ENCODE measurements around the gene AVEN.
"Not testable (repeated sequence)": the region's sequence is repeated elsewhere in the genome, so short reads cannot be mapped to it uniquely, and the experiment has no call there.

Gene AVEN, protein sequence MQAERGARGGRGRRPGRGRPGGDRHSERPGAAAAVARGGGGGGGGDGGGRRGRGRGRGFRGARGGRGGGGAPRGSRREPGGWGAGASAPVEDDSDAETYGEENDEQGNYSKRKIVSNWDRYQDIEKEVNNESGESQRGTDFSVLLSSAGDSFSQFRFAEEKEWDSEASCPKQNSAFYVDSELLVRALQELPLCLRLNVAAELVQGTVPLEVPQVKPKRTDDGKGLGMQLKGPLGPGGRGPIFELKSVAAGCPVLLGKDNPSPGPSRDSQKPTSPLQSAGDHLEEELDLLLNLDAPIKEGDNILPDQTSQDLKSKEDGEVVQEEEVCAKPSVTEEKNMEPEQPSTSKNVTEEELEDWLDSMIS

DNA sequence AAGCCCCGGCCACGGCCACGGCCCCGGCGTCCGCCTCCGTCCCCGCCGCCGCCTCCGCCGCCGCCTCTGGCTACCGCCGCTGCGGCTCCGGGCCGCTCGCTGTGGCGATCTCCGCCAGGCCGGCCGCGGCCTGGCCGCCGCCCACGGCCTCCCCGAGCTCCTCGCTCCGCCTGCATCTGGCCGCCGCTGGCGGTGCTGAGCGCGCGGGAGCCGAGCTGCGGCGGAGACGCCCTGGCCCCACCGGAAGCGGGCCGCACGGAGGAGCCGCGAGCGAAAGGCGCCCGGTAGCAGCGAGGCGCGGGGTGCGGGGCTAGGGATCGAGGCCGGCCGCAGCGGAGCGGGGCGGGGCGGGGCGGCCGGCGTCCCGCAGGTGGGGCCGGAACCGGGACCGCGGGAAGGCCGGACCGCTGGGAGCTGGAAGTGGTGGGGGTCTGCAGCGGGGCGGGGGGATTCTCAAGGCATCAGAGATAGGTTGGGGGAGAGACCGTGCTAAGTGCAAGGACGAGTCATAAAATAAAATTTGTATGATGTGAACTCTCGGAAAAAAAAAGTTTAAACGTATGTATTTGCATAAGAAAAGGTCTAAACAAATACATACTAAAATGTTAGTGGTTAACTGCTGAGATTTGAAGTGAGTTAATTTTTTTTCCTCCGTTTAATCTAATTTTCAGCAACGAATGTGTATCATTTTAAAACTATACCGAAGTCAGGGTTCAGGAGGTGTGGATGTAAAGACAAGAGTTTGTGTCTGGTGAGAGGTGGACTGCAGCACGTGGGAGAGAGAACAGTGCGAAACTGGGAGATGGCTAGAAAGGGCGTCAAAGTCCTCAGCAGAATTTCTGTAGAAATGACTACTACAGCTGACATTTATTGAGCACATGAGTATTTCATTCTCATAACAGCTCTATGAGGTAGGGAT, at the start of gene AVEN:
TSS of gene AVEN (minus strand) at position 334 of the 919 bp plus-strand sequence. CDS start at position 176, 158 bp downstream.
- peak in 2 of 3 donors; percentile 18 to 41 for DNase-seq (ENCODE audit: low read depth in 3 of 3, low spot score in 1 of 3)

DNA sequence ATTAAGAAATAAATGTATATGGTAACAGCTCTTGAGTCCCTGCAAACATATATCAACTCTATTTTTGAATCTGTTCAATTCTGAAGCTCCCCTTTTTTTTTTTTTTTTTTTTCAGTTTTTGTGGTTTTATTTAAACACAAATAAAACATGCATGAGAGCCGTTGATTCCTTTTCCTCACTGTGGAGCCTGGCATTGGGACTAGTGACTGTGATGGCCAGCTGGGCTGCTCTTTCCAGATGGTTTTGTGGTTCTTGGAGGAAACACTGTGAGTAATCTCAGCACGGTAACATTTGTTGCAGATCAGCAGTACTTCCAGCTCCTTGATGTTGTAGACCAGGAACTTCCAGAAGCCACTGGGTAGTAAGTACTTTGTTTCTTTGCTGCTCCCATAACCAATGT, 46.7 kb upstream of the AVEN start:
- DNase-seq (ENCODE audit: low read depth in 3 of 3, low spot score in 1 of 3) = no peak

DNA sequence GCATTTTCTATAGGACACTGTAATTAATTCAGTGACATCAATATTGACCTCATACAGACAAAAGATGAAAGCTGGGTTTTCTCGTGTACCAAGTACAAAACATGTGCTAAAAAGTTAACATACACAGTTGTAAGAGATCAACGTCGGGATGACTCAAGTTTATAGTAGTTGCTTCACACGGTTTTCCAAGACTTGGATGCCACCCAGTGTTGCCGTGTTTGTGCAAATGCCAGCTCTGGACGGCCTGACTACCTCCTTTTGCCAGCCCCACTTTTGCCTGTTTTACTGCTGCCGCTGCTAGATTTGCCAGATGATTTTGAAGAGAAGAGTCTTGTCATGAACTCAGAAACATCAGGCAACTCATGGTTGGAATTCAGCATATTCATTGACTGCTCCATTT, 45.1 kb upstream of the AVEN start:
- DNase-seq (ENCODE audit: low read depth in 3 of 3, low spot score in 1 of 3) = no peak

DNA sequence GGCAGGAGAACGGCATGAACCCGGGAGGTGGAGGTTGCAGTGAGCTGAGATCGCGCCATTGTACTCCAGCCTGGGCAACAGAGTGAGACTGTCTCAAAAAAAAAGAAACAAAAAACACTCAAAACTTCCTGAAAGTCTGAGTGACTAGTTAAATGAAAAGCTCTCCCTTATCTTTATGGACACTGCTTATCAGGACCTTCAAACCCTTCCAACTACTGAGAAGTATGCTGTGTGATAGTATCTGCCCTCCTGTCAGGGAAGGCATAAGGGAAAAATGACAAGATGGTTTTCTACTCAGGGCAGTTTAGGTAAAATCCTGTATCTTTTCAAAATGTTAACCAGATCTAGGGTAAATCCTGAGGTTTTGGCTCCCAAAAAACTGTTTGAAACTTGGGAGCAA, 40.9 kb upstream of the AVEN start:
- no peak for DNase-seq (ENCODE audit: low read depth in 3 of 3, low spot score in 1 of 3)

DNA sequence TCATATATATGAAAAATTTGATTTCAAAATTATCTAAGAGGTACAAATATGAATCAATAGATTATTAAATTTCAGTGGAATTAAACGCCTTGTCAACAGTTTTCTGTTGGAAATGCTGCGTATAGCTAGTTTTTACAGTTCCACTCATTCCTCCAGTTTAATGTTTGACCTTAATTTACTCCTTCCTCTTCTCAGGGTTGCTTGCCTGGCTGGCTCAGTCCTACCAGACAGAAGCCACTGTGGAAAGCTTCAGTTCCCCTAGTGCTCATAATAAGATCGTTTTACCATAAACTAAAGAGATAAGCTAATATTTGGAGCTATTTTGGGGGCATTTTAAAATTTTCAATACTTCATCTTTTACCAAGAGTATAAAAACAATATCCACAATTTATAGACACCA, 39.9 kb upstream of the AVEN start:
- DNase-seq (ENCODE audit: low read depth in 3 of 3, low spot score in 1 of 3) = no peak

DNA sequence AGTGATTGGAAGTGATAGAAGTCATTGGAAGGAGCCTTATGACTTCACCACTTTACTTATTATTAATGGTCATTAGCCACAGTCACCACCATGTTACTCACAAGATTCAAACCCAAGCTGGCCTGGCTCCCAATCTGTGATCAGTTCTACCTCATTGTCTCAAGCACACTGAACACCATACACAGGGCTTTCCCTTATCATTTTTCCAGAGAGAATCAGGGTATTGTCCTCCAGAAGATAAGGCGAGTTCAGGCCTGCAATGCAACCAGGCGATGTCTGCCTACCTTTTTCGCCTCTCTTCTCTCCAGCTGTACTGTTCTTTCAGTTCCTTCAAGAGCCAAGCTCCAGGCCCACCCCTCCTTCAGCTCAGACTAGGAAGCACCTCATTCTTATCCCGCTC, 37.8 kb upstream of the AVEN start:
- no peak for DNase-seq (ENCODE audit: low read depth in 3 of 3, low spot score in 1 of 3)

DNA sequence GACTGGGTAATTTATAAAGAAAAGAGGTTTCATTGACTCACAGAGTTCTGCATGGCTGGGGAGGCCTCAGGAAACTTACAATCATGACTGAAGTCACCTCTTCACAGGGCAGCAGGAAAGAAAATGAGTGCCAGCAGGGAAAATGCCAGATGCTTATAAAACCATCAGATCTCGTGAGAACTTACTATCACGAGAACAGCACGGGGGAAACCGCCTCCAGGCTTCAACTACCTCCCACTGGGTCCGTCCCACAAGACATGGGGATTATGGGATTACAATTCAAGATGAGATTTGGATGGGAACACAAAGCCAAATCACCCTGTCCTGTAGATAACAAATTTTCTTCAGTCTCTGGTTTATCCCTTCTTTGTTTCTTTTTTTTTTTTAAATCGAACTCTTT, 31.0 kb upstream of the AVEN start:
- no peak for DNase-seq (ENCODE audit: low read depth in 3 of 3, low spot score in 1 of 3)

DNA sequence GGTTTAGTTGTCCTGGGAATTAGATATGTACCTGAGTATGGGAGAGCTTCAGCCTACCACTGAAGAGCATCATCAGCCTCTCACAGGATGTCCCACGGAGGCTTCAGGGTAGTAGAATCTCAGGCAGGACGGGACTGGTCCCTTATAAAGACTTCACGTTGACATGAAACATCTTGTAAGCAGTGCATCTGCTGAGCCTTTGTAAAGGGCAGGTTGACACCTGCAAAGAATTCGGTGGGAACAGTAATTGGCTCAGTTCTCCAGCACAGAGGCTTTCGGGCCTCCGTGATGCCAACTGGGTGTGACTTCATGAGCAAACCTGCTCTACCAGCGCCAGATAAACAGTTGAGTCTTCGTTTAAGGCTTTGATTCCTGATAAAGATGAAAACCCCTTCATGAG, 26.9 kb upstream of the AVEN start:
- no peak for DNase-seq (ENCODE audit: low read depth in 3 of 3, low spot score in 1 of 3)

DNA sequence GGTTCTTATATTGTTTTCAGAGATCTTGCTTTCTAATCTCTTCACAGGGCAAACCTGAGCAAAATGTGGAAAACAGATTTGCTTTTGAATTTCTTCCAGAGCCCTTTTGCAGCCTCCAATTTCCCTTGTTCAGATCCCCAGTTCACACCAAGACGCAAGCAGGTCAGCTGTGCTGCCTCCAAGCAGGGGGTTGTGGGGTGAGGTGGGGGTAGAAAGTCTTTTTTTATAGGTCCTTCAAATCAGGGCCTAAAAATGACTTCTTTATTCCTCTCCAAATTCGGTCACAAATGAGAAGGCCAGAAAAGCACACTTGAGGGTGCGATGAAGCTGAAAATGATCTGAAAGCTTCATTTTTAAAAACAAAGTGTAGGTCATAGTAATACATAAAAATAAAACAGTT, 26.3 kb upstream of the AVEN start:
- DNase-seq (ENCODE audit: low read depth in 3 of 3, low spot score in 1 of 3) = no peak

DNA sequence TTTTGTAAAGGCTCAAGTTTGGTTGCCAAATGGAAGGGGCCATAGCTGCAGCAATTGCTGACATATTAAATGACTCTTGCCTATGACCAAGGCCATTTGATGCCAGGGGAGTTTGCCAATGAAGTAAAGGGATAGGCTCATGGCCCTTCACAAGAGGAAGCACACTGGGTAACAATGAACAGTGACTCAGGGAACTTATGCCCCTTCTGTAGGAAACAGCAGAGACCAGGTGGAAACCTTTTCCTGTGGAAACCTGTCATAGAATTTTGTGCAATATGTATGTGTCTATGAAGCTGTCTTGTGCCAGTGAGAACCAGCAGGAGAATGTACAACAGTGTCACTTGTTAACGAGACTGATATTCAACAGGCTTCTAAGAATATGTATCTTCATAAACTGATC, 25.4 kb upstream of the AVEN start:
- no peak for DNase-seq (ENCODE audit: low read depth in 3 of 3, low spot score in 1 of 3)

DNA sequence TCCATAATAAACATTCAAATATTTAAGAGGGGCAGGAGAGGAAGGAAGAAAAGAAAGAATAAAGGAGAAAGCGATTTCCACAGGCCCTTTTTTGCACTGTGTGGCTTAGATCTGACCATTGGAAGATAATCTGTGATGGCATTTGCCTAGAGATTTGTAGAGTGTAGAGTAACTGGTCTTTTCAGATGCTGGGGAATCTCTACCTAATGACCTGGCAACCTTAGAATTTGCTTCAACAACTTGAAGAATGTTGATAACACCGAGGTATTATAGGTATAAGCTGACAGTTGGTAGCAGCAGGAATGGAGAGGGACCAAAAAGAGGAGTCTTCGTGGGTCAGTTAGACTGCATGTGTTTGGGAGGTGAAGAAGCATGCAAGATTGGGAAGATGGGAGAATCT, 20.9 kb upstream of the AVEN start:
- no peak for DNase-seq (ENCODE audit: low read depth in 3 of 3, low spot score in 1 of 3)

DNA sequence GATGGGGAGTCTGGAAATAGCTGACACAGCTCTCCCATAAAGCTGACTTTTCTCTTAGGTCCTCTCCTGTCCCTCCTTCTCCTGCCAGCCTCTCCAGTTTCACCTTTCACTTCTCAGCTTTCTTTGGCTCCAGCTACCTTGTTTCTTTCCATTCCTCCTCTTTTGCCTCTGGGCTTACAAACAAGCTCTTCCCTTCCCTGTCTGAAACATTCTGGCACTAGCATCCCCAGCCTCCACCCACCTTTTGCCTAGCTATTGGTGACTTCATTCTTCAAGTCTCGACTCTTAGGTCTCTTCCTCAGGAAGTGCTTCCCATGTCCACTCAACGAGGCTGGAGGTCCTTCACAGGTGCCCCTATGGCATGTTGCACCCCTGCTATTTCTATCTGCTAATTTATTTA, 20.5 kb upstream of the AVEN start:
- DNase-seq (ENCODE audit: low read depth in 3 of 3, low spot score in 1 of 3) = no peak

DNA sequence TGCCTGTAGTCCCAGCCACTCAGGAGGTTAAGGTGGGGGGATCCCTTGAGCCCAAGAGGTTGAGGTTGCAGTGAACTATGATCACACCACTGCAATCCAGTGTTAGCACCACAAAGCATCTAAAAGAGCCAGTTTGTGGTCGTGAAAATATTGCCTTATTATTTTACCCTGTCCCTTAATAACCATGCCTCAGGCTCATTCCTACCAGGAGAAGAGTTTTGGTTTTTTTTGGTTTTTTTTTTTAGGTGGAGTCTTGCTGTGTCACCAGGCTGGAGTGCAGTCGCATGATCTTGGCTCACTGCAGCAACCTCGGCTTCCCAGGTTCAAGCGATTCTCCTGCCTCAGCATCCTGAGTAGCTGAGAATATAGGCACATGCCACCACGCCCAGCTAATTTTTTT, 17.9 kb upstream of the AVEN start:
- DNase-seq (ENCODE audit: low read depth in 3 of 3, low spot score in 1 of 3) = no peak

DNA sequence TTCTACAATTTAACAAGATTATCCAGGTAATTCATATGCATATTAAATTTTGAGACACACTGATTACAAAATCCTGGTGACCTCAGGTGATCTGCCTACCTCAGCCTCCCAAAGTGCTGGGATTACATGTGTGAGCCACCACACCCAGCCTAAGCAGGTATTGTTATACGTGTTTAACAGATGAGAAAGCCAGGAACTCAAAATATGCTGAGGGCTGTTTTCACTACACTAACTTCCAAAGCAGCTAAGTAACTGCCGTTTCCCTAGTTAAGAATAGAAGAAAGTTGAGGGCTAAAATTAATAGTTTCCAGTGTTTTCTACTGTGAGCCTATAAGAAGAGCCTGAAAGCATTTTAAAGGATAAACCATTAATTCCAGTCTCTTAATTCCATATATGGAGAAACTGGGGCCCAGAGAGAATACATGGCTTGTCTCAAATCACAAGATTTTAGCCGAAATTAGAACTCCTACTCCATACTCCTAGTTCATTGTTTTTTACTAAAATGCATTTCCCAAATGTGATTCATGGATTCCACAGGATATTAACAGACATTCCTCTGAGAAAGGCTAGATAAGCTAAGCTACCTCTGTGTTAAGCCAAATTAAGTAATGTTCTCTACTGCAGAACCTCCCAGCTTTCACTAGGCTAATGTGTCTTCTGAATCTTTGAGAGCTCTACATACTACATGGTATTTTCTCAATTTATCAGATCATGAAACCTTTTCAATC, 17.0 kb upstream of the AVEN start:
- DNase-seq (ENCODE audit: low read depth in 3 of 3, low spot score in 1 of 3) = no peak

DNA sequence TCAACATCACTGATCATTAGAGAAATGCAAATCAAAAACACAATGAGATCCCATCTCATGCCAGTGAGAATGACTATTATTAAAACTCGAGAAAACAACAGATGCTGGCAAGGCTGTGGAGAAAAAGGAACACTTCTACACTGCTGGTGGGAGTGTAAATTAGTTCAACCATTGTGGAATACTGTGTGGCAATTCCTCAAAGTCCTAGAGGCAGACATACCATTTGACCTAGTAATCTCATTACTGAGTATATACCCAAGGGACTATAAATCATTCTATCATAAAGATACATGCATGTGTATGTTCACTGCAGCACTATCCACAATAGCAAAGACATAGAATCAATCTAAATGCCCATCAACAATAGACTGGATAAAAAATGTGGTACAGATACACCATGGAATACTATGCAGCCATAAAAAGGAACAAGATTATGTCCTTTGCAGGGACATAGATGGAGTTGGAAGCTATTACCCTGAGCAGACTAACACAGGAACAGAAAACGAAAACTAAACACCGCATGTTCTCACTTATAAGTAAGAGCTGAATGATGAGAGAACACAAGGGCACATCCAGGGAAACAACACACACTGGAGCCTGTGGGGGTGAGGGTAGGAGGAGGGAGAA, 15.2 kb upstream of the AVEN start:
- DNase-seq (ENCODE audit: low read depth in 3 of 3, low spot score in 1 of 3) = no peak

DNA sequence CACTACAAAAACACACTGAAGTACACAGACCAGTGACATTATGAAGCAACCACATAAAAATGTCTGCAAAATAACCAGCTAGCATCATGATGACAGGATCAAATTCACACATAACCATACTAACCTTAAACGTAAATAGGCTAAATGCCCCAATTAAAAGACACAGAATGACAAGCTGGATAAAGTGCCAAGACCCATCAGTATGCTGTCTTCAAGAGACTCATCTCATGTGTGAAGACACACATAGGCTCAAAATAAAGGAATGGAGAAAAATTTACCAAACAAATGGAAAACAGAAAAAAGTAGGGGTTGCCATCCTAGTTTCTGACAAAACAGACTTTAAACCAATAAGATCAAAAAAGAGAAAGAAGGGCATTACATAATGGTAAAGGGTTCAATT, 11.4 kb upstream of the AVEN start:
- DNase-seq (ENCODE audit: low read depth in 3 of 3, low spot score in 1 of 3) = not testable (repeated sequence)

DNA sequence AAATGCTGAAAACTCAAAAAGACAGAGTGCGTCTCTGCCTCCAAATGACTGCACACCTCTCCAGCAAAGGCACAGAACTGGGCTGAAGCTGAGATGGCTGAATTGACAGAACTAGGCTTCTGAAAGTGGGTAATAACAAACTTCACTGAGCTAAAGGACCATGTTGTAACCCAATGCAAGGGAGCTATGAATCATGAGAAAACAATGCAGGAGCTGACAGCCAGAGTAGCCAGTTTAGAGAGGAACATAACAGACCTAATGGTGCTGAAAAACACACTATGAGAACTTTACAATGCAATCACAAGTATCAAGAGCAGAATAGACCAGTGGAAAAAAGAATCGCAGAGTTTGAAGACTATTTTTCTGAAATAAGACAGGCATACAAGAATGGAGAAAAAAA, 10.1 kb upstream of the AVEN start:
- no peak for DNase-seq (ENCODE audit: low read depth in 3 of 3, low spot score in 1 of 3)

DNA sequence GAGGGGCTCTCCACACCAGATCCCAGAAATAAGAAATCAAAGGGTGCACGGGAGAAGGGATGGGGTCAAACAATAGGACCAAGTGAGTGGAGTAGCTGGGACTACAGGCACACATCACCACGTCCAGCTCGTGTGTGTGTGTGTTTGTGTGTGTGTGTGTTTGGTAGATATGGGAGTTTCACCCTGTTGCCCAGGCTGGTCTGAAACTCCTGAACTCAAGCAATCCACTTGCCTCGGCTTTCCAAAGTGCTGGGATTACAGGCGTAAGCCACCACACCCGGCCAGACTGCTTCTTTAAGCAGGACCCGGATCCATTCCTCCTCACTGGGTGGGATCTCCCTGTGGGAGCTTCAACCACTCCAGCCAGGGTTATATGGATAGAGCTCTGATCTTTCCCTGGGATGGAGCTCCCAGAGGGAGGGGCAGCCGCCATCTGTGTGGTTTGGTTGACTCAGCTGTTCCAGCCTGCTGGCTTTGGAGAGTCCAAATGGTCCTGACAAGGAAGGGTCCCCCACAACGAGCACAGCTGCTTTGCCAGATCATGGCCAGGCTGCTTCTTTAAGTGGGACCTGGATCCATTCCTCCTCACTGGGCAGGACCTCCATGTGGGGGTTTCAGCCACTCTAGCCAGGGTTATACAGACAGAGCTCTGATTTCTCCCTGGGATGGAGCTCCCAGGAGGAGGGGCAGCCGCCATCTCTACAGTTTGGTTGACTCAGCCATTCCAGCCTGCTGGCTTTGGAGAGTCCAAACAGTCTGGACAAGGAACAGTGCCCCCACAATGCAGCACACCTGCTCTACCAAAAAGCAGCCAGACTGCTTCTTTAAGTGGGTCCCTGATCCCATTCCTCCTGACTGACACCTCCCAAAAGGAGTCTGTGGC, 9.1 kb upstream of the AVEN start:
- no peak for DNase-seq (ENCODE audit: low read depth in 3 of 3, low spot score in 1 of 3)

DNA sequence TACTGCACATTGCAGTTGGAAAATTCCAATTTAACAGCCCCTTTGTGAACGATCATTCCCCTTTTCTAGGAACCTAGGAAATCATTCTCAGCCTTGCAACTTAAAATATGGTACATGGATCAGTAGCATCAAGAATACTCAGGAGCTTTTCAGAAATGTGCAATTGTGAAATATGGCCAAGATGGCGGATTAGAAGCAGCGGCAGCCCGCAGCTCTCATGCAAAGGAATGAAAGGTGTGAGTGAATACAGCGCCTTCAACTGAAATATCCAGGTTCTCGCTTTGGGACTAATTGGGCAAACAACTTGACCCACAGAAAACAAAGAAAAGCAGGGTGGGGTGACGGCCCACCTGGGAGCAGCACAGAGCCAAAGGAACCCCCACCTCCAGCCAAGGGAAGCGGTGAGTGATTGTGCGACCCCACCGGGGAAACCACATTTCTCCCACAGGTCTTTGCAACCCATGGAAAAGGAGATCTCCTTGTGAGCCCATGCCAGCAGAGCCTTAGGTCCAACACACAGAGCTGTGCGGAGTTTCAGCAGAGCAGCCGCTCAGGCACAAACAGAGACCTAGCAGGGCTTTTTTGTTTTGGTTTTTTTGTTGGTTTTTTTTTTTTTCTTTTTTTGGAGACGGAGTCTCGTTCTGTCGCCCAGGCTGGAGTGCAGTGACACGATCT, 7.6 kb upstream of the AVEN start:
- DNase-seq (ENCODE audit: low read depth in 3 of 3, low spot score in 1 of 3) = no peak

DNA sequence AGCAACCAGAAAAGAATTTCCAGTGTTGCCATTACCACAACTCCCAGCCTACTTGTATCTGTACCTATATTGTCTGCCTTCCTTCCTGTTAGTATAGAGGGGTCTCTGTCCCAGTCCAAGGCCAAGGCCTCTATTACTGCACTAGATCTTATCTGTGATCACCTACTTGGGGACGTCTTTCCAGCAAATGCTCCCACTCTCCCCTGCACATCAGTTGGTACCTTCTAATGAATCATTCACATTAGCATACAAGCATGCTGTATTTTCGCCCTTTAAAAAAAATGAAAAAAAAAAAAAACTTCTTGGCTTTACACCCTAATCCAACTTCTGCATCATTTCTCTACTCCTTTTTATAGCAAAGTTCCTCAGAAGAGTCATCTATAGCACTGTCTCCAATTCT, 4.8 kb upstream of the AVEN start:
- no peak for DNase-seq (ENCODE audit: low read depth in 3 of 3, low spot score in 1 of 3)
